SH-SY5Y (cell line): Measurements from ENCODE around the gene TMOD4.

ENCODE experiments used
- GATA2 ChIP-seq: IDR thresholded peaks from 2 replicates; pipeline ENCODE4 v1.6.1; 2011; ENCODE audit warnings: mild to moderate bottlenecking, low read depth, low read length
- GATA3 ChIP-seq: IDR thresholded peaks from 2 replicates; pipeline ENCODE4 v1.6.1; 2011; ENCODE audit warnings: low read depth, mild to moderate bottlenecking, low read length, moderate library complexity

DNA sequence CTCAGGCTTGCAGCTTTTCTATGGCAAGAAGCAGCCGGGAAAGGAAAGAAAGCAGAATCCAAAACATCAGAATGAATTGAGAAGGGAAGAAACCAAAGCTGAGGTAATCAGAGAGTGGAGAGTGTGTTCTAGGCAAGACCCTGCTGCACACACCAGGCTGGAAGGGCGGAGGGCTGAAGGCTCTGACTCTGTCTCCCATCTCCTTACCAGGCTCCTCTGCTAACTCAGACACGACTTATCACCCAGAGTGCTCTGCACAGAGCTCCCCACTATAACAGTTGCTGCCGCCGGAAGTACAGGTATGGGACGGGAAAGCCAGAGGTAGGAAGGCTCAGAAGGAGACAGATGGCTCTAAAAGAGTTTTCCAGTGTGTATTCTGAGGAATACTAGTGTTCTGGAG, 8.7 kb downstream of the TMOD4 start:
- TF ChIP-seq GATA2: no peak
- TF ChIP-seq GATA3: no peak
